H1 (cell line): ENCODE results near the gene PCCA. TPM values are rescaled to one million over a fixed set of nuclear protein-coding genes. Genes with fewer than 3 reads are reported as not detected.
A peak's percentile ranks its signal among the peaks of the same experiment; 100 is the strongest.

Source experiments
- CTCF ChIA-PET: fragments of 300-600 bp; sonication (Branson Sonifier 250); formaldehyde crosslinking; loops from one replicate; lab custom pipeline; 2021; ENCODE audit not compliant: partially characterized antibody; lab: Charles Lee
- POLR2A ChIA-PET: fragments of 300-600 bp; sonication (Branson Sonifier 250); formaldehyde crosslinking; loops from one replicate; lab custom pipeline; 2021; ENCODE audit warnings: inconsistent platforms; ENCODE audit not compliant: partially characterized antibody; lab: Charles Lee
- DNase-seq, 2 experiments: peaks; one replicate each; pipeline versions ENCODE4 v3.0.0 to v3.0.0-alpha.2; 2010 to 2022; ENCODE audit warnings: low spot score in 2 of 2, low read depth in 1 of 2, mixed read lengths in 1 of 2
- FAIRE-seq: peaks from 2 replicates; lab custom pipeline; 2011; peaks lifted over from hg19 to GRCh38; lab: Jason Lieb, UNC
- H2AFZ ChIP-seq: 2 replicates; pipeline ENCODE4 v1.8.1; 2012; ENCODE audit warnings: low read length, inconsistent platforms
- H2AK5ac ChIP-seq: 2 replicates; pipeline ENCODE4 v1.6.1; 2013; ENCODE audit warnings: low read depth, low read length
- H2BK120ac ChIP-seq: replicated peaks from 2 replicates; pipeline ENCODE3; 2013; ENCODE audit warnings: low read depth, low read length, inconsistent platforms
- H2BK12ac ChIP-seq: 2 replicates; pipeline ENCODE4 v1.6.1; 2013; ENCODE audit warnings: low read depth, low read length
- H2BK15ac ChIP-seq: 2 replicates; pipeline ENCODE4 v1.6.1; 2013; ENCODE audit warnings: low read length
- H2BK20ac ChIP-seq: 2 replicates; pipeline ENCODE4 v1.6.1; 2013; ENCODE audit warnings: low read length
- H2BK5ac ChIP-seq: 2 replicates; pipeline ENCODE4 v1.6.1; 2013; ENCODE audit warnings: low read depth, low read length
- H3K14ac ChIP-seq: 2 replicates; pipeline ENCODE4 v1.6.1; 2013; ENCODE audit warnings: inconsistent platforms; ENCODE audit not compliant: insufficient read length
- H3K18ac ChIP-seq: 2 replicates; pipeline ENCODE4 v1.6.1; 2013; ENCODE audit warnings: low read length; ENCODE audit errors: extremely low read depth
- H3K23ac ChIP-seq: 2 replicates; pipeline ENCODE4 v1.6.1; 2013; ENCODE audit warnings: inconsistent platforms; ENCODE audit not compliant: insufficient read length
- H3K23me2 ChIP-seq: 2 replicates; pipeline ENCODE4 v1.6.1; 2013; ENCODE audit warnings: low read depth, low read length
- H3K27ac ChIP-seq: 2 replicates; pipeline ENCODE4 v1.6.1; 2011; ENCODE audit warnings: low read depth, low read length, inconsistent platforms
- H3K27me3 ChIP-seq, 4 experiments: replicated peaks in 1 of 4; 1 replicate in 1 of 4; 2 replicates in 3 of 4; pipeline versions ENCODE4 v1.6.1 to v1.8.1; 2011 to 2013; ENCODE audit warnings: low read length in 3 of 4, mild to moderate bottlenecking in 3 of 4, inconsistent platforms in 2 of 4, mixed read lengths in 2 of 4, moderate library complexity in 1 of 4; ENCODE audit not compliant: control insufficient read depth in 3 of 4, insufficient read depth in 3 of 4; ENCODE audit errors: extremely low read depth in 1 of 4
- H3K36me3 ChIP-seq, 4 experiments: 2 replicates each; pipeline versions ENCODE4 v1.6.1 to v1.8.1; 2011 to 2013; ENCODE audit warnings: mild to moderate bottlenecking in 4 of 4, low read length in 3 of 4, moderate library complexity in 2 of 4, control low read depth in 1 of 4, inconsistent platforms in 1 of 4; ENCODE audit not compliant: insufficient read depth in 4 of 4, control insufficient read depth in 2 of 4
- H3K4ac ChIP-seq: replicated peaks from 2 replicates; pipeline ENCODE3; 2013; ENCODE audit warnings: low read length, low read depth, mixed read lengths, inconsistent platforms; ENCODE audit not compliant: insufficient read length
- H3K4me1 ChIP-seq, 4 experiments: replicated peaks in 1 of 4; 1 replicate in 1 of 4; 2 replicates in 3 of 4; pipeline versions ENCODE4 v1.6.1 to v1.8.1; 2011 to 2013; ENCODE audit warnings: low read length in 3 of 4, inconsistent platforms in 2 of 4, mixed read lengths in 1 of 4; ENCODE audit not compliant: insufficient read depth in 4 of 4, control insufficient read depth in 3 of 4
- H3K4me2 ChIP-seq, 2 experiments: 2 replicates each; pipeline versions ENCODE4 v1.6.1 to v1.8.1; 2011 to 2013; ENCODE audit warnings: low read depth in 2 of 2, low read length in 2 of 2, control low read depth in 1 of 2, inconsistent platforms in 1 of 2, mild to moderate bottlenecking in 1 of 2; ENCODE audit not compliant: insufficient read depth in 1 of 2
- H3K4me3 ChIP-seq, 4 experiments: fragments of 200-600, 300-600 bp in 1 of 4; sonication (generic), shearing (Covaris generic), sonication (Bioruptor Twin) in 1 of 4; 2 replicates each; pipeline versions ENCODE4 v1.5.1 to v1.8.1; 2011 to 2016; ENCODE audit warnings: low read length in 4 of 4, low read depth in 3 of 4, control low read depth in 2 of 4, inconsistent platforms in 2 of 4, mild to moderate bottlenecking in 2 of 4, mixed read lengths in 1 of 4, moderate library complexity in 1 of 4; ENCODE audit not compliant: insufficient read depth in 2 of 4; ENCODE audit errors: extremely low read depth in 1 of 4
- H3K56ac ChIP-seq: replicated peaks from 2 replicates; pipeline ENCODE3; 2013; ENCODE audit warnings: low read depth, mild to moderate bottlenecking, mixed read lengths, low read length, inconsistent platforms; ENCODE audit not compliant: insufficient read length
- H3K79me1 ChIP-seq: 2 replicates; pipeline ENCODE4 v1.6.1; 2013; ENCODE audit warnings: low read depth, low read length, control low read depth
- H3K79me2 ChIP-seq, 2 experiments: 2 replicates each; pipeline versions ENCODE4 v1.6.1 to v1.8.1; 2012 to 2013; ENCODE audit warnings: low read length in 2 of 2, mild to moderate bottlenecking in 2 of 2, inconsistent platforms in 1 of 2; ENCODE audit not compliant: insufficient read depth in 2 of 2, control insufficient read depth in 1 of 2
- H3K9ac ChIP-seq, 4 experiments: replicated peaks in 1 of 4; 1 replicate in 1 of 4; 2 replicates in 3 of 4; pipeline versions ENCODE4 v1.6.1 to v1.8.1; 2011 to 2013; ENCODE audit warnings: low read depth in 3 of 4, low read length in 3 of 4, control low read depth in 2 of 4, mild to moderate bottlenecking in 2 of 4, moderate library complexity in 2 of 4, inconsistent platforms in 1 of 4; ENCODE audit errors: extremely low read depth in 1 of 4
- H3K9me3 ChIP-seq, 2 experiments: 2 replicates each; pipeline versions ENCODE4 v1.6.1 to v1.8.1; 2012 to 2013; ENCODE audit warnings: mild to moderate bottlenecking in 2 of 2, moderate library complexity in 2 of 2, control low read depth in 1 of 2, inconsistent platforms in 1 of 2, low read depth in 1 of 2, low read length in 1 of 2, mixed read lengths in 1 of 2; ENCODE audit not compliant: insufficient read depth in 2 of 2
- H4K20me1 ChIP-seq, 2 experiments: replicated peaks in 1 of 2; 2 replicates each; pipeline versions ENCODE3 to v1.8.1; 2011 to 2013; ENCODE audit warnings: inconsistent platforms in 2 of 2, low read length in 2 of 2, mild to moderate bottlenecking in 1 of 2; ENCODE audit not compliant: insufficient read depth in 2 of 2, control insufficient read depth in 1 of 2
- H4K5ac ChIP-seq: 2 replicates; pipeline ENCODE4 v1.6.1; 2013; ENCODE audit warnings: low read length, low read depth, mixed read lengths, inconsistent platforms; ENCODE audit not compliant: insufficient read length
- H4K8ac ChIP-seq: 2 replicates; pipeline ENCODE4 v1.8.0; 2013; ENCODE audit warnings: mild to moderate bottlenecking, moderate library complexity, low read length, inconsistent platforms; ENCODE audit not compliant: insufficient read depth; ENCODE audit errors: extremely low read depth
- H4K91ac ChIP-seq: replicated peaks from 2 replicates; pipeline ENCODE3; 2013; ENCODE audit warnings: low read length, mixed read lengths, inconsistent platforms; ENCODE audit not compliant: insufficient read length
- ASH2L ChIP-seq: fragments of 200-600, 300-600 bp; sonication (generic); IDR thresholded peaks from one replicate; pipeline ENCODE4 v1.7.1; 2017; ENCODE audit warnings: low read length
- TAF7 ChIP-seq: optimal IDR thresholded peaks from 2 replicates; pipeline ENCODE3; 2011; ENCODE audit warnings: low read depth, mild to moderate bottlenecking, inconsistent platforms, low read length, moderate library complexity, borderline replicate concordance
- WGBS, 2 experiments: shearing (Covaris generic) in 1 of 2; methylation state at CpG; one replicate each; pipeline versions ENCODE4 v1.1.6 to v1.1.7; 2013 to 2015; ENCODE audit warnings: low lambda C conversion rate in 2 of 2, mixed read lengths in 2 of 2, inconsistent platforms in 1 of 2, low coverage in 1 of 2, missing lambda C conversion rate in 1 of 2; ENCODE audit not compliant: insufficient replicate concordance in 2 of 2, insufficient coverage in 1 of 2, insufficient read length in 1 of 2; ENCODE audit errors: extremely low coverage in 1 of 2, missing lambda C conversion rate in 1 of 2; 5-methylcytosine and 5-hydroxymethylcytosine counted together
- polyA plus RNA-seq, 7 experiments: library from polyadenylated mRNA; depleted of rRNA in 3 of 7; stranded (reverse) in 5 of 7; unstranded in 2 of 7; fragments of >200 nt in 5 of 7; fragments of 200-250 nt in 2 of 7; gene quantifications; 1 replicate in 5 of 7; 2 replicates in 1 of 7; 4 replicates in 1 of 7; pipeline versions ENCODE4 v1.2.1 to v1.2.3, GENCODE V29; 2011 to 2013; ENCODE audit warnings: missing spikeins in 2 of 7, mixed read lengths in 2 of 7
- total RNA-seq: library from RNA; stranded (reverse); fragmentation: NEBNext Ultra II Directional; extraction: Animal tissue kit (Norgen Biotek cat#: 25700); gene quantifications from 2 replicates; pipeline ENCODE4 v1.2.1, GENCODE V29; 2021

Gene PCCA
- total and polyA plus RNA-seq, 2 of the 8 experiments (the other 6 are each of a cell fraction or from before 2014, with no cell fraction given): 18.4 to 49.8 TPM

- H4K20me1 ChIP-seq: no peaks in the 10 kb centered on the region
Measured at GRCh38 chr13:100549316-100549715, 460.4 kb downstream of the PCCA start.

More at GRCh38 chr13:100549316-100549715, 460.4 kb downstream of the PCCA start:
- Histone ChIP-seq H3K18ac (no peak overlapping the region), H2BK20ac (no peak overlapping the region), H3K27ac (no peak overlapping the region), H2BK120ac (no peak overlapping the region), H3K4me2 (no peak overlapping the region), H2BK12ac (no peak overlapping the region), H3K4me3 (no peak overlapping the region), H2BK5ac (0 out of 2 replicates have a peak overlapping the region, but pooled peaks have one; percentile 2), H3K4ac (no peak overlapping the region), H3K56ac (no peak overlapping the region), H4K91ac (no peak overlapping the region), H3K36me3 (no peaks in the 10 kb centered on the region; a peak in 1 of 8 replicates), H3K9me3 (no peaks in the 10 kb centered on the region), H4K8ac (no peak overlapping the region), H3K14ac (no peak overlapping the region), H3K27me3 (no peaks in the 10 kb centered on the region; a peak in 1 of 7 replicates), H3K23ac (no peak overlapping the region), H3K23me2 (no peaks in the 10 kb centered on the region; the same call in 1 of the 2 replicates), H3K9ac (no peak overlapping the region), H2AK5ac (no peak overlapping the region), H3K79me2 (no peaks in the 10 kb centered on the region), H2AFZ (no peak overlapping the region), H4K5ac (no peak overlapping the region), H3K4me1 (no peaks in the 10 kb centered on the region; a peak in 3 of 7 replicates), H2BK15ac (no peak overlapping the region), H3K79me1 (no peaks in the 10 kb centered on the region)
- DNase-seq (peak in 1 of 2 experiments; percentile 42), FAIRE-seq (no peak)
- 94% methylated on average over 9 of the region's 9 CpGs; no CpG with 5 or more reads in 1 of the 2 experiments for WGBS, 2 experiments
- POLR2A ChIA-PET: no interaction called here
- TF ChIP-seq ASH2L (no peak), TAF7 (no peak)
- CTCF ChIA-PET: interaction anchor here (0.7 to 1.2 kb wide), 4 partner anchors 10 to 934 kb away, joined by 3 to 4 read pairs (median 3); no protein-coding TSS in a partner anchor
